Body of pancreas (tissue), 4 donors: ENCODE results near the gene CLBA1. TPM values are rescaled to one million over a fixed set of nuclear protein-coding genes. Genes with fewer than 3 reads are reported as not detected.

Source experiments
- ATAC-seq: fragments of 150-250 bp; one replicate; pipeline ENCODE4 v1.9.1; 2016
- DNase-seq, 4 donors: peaks; one replicate each; pipeline ENCODE4 v3.0.0-alpha.2; 2019
- H3K27ac ChIP-seq, 4 donors: fragments of 200-600 bp; sonication (generic); 1 replicate in 3 of 4; 2 replicates in 1 of 4; pipeline versions ENCODE4 v1.5.1 to v1.6.1; 2016 to 2019; ENCODE audit warnings: mild to moderate bottlenecking in 1 of 4, mixed read lengths in 1 of 4, moderate library complexity in 1 of 4
- H3K27me3 ChIP-seq, 2 donors: fragments of 200-600 bp; sonication (generic); one replicate each; pipeline ENCODE4 v1.6.0; 2016; ENCODE audit warnings: mild to moderate bottlenecking in 1 of 2
- H3K36me3 ChIP-seq, 2 donors: fragments of 200-600 bp; sonication (generic); replicated peaks in 1 of 2; 2 replicates each; pipeline ENCODE4 v1.5.1; 2016; ENCODE audit warnings: low read depth in 2 of 2; ENCODE audit not compliant: insufficient read depth in 1 of 2
- H3K4me1 ChIP-seq: fragments of 200-600 bp; sonication (generic); one replicate; pipeline ENCODE4 v1.6.0; 2016
- H3K4me3 ChIP-seq, 2 donors: fragments of 200-600 bp; sonication (generic); 1 replicate in 1 of 2; 2 replicates in 1 of 2; pipeline ENCODE4 v1.5.1; 2016 to 2019
- H3K9me3 ChIP-seq, 3 donors: fragments of 200-600 bp; sonication (generic); 1 replicate in 2 of 3; 2 replicates in 1 of 3; pipeline ENCODE4 v1.5.1; 2016
- POLR2A ChIP-seq, 3 donors: fragments of 450-650 bp; IDR thresholded peaks; one replicate each; pipeline ENCODE4 v1.6.1; 2016; ENCODE audit warnings: antibody characterized with exemption in 3 of 3, mild to moderate bottlenecking in 2 of 3
- WGBS, 2 donors: methylation state at CpG; one replicate each; pipeline ENCODE4 v1.1.5; 2017; 5-methylcytosine and 5-hydroxymethylcytosine counted together
- intact Hi-C: fragments of 100-400 bp; cut with DNase I; formaldehyde crosslinking; loops from one replicate; pipeline ENCODE4 v1.15.1; 2023
- total RNA-seq, 2 donors: library from RNA; depleted of rRNA; stranded (reverse); fragments of >200 nt; gene quantifications; one replicate each; pipeline ENCODE4 v1.1.0, GENCODE V29; 2016
- TF ChIP-seq, protein P1 (sequence below), 7 experiments: fragments of 450-650 bp in 4 of 7; fragments of 200-600 bp in 3 of 7; sonication (generic) in 3 of 7; IDR thresholded peaks; one replicate each; pipeline ENCODE4 v1.5.1; 2016 to 2019; ENCODE audit warnings: antibody characterized with exemption in 7 of 7

The CLBA1 gene
- total RNA-seq, 2 donors from 2014 or later, result 8.6 to 21.1 TPM

DNA sequence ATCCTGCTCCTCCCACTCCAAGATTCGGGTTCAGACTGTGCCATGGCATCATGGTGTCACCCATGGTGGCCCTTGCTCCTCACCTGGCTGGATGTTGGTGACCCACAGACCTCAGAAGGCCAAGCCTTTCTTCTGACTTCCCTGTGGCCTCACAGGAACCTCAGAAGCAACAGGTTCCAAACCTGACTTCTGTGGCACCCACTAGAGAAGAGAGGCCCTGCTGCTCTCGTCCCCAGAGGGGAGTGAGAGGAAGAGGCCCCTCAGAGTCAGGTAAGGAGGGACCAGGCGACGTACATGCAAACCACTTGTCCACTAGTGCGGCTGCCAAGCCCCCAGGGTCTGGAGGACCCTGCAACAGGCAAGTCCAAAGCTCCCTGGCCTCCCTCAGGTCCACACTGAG lies 10.4 kb downstream of the CLBA1 start:
- intact Hi-C loops, result no loop called here
- Histone ChIP-seq H3K27ac (no peak overlapping the region), H3K4me1 (no peaks in the 10 kb centered on the region), H3K4me3 (no peak overlapping the region), H3K36me3 (peaks cover 0 to 5% of the 10 kb centered on the region in 2 donors), H3K27me3 (no peaks in the 10 kb centered on the region), H3K9me3 (no peaks in the 10 kb centered on the region)
- TF ChIP-seq, protein P1, sequence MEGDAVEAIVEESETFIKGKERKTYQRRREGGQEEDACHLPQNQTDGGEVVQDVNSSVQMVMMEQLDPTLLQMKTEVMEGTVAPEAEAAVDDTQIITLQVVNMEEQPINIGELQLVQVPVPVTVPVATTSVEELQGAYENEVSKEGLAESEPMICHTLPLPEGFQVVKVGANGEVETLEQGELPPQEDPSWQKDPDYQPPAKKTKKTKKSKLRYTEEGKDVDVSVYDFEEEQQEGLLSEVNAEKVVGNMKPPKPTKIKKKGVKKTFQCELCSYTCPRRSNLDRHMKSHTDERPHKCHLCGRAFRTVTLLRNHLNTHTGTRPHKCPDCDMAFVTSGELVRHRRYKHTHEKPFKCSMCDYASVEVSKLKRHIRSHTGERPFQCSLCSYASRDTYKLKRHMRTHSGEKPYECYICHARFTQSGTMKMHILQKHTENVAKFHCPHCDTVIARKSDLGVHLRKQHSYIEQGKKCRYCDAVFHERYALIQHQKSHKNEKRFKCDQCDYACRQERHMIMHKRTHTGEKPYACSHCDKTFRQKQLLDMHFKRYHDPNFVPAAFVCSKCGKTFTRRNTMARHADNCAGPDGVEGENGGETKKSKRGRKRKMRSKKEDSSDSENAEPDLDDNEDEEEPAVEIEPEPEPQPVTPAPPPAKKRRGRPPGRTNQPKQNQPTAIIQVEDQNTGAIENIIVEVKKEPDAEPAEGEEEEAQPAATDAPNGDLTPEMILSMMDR (IDR thresholded peaks at IDR 0.05), result no peak
- TF ChIP-seq POLR2A (IDR thresholded peaks at IDR 0.05), result no peak
- ATAC-seq (no peak), DNase-seq (no peak)
- 87 to 92% methylated on average over 5 of the region's 5 CpGs for WGBS, 2 donors

DNA sequence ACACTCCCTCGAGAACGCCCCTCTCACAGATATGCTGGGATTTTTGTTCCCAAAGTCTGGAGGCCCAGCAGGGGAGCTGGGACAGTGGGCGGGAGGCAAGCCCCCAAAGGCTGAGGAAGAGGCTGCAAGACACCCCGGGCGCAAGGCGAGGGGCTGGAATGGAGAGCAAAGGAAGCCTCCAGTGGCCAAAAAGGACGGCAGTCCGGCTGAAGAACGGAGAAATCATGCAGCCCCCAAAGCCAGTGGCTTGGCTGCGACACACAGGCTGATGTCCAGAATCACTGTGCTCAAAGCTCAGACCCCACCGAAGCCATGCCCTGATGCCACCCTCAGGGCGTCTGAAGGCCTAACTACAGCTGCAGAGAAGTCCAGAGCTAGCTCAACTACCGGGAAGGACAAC lies 10.9 kb downstream of the CLBA1 start:
- DNase-seq (no peak), ATAC-seq (no peak)
- Histone ChIP-seq H3K27me3 (no peaks in the 10 kb centered on the region), H3K4me1 (no peaks in the 10 kb centered on the region), H3K27ac (no peak overlapping the region), H3K9me3 (no peaks in the 10 kb centered on the region), H3K36me3 (peaks cover 0 to 5% of the 10 kb centered on the region in 2 donors), H3K4me3 (no peak overlapping the region)
- intact Hi-C loops, result no loop called here
- 93 to 95% methylated on average over 9 to 13 of the region's 13 CpGs for WGBS, 2 donors
- TF ChIP-seq, protein P1 (IDR thresholded peaks at IDR 0.05), result no peak
- no peak for TF ChIP-seq POLR2A (IDR thresholded peaks at IDR 0.05)

DNA sequence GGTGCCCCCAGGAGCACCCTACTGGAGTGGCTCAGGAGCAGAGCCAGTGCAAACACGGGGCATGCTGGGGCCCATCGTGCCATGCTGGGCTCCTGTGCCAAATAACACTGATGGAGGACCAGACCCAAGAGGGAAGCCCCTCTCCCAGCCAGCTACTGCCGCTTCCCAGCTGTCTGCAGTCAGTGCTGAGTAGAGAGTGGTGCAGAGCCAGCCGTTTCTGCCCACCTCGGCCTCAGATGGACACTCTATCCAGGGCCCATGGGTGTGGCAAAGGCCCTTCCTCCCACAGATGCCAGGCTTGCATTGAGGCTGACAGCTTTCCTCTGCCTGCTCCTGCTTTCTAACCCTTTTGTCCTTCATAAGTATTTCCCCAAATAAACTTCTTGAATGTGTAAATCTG lies 13.2 kb downstream of the CLBA1 start:
- H3K4me1 ChIP-seq, result no peaks in the 10 kb centered on the region

DNA sequence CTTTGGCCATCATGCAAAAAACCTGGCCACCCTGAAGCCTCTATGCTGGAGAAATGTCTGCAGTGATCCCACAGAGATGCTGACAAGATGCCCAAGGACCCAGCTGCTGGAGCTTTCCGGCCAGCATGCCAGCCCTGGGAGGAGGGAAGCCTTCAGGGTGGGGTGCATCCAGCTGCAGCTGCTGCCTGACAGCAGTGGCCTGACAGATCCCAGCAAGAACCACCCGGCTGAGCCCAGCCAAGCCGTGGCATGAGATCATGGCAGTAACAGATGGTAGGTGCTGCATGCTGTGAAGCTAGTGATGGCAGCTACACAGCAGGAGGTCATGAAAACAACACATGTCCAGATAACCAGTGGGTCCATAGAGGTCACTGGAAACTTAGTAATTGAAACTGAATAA lies 13.8 kb downstream of the CLBA1 start:
- TF ChIP-seq POLR2A (IDR thresholded peaks at IDR 0.05), result no peak
- TF ChIP-seq, protein P1 (IDR thresholded peaks at IDR 0.05), result no peak
- DNase-seq (no peak), ATAC-seq (no peak)
- Histone ChIP-seq H3K36me3 (peaks cover 0 to 2% of the 10 kb centered on the region in 2 donors), H3K4me3 (no peak overlapping the region), H3K27me3 (no peaks in the 10 kb centered on the region), H3K27ac (no peak overlapping the region), H3K9me3 (no peaks in the 10 kb centered on the region), H3K4me1 (no peaks in the 10 kb centered on the region)
- intact Hi-C loops, result no loop called here
- whole genome bisulfite sequencing, 2 donors, result 91 to 93% methylated on average over 3 of the region's 3 CpGs

More for the DNA sequence above, 13.2 kb downstream of the CLBA1 start:
- intact Hi-C loops, result no loop called here
- TF ChIP-seq, protein P1 (IDR thresholded peaks at IDR 0.05), result no peak
- no peak for TF ChIP-seq POLR2A (IDR thresholded peaks at IDR 0.05)
- H3K36me3 ChIP-seq, result peaks cover 0 to 5% of the 10 kb centered on the region in 2 donors
- no peak overlapping the region for H3K27ac ChIP-seq
- H3K27me3 ChIP-seq, result no peaks in the 10 kb centered on the region
- H3K9me3 ChIP-seq, result no peaks in the 10 kb centered on the region
- ATAC-seq (no peak), DNase-seq (no peak)
- WGBS, 2 donors, result 92 to 100% methylated on average over 2 to 5 of the region's 5 CpGs
- no peak overlapping the region for H3K4me3 ChIP-seq

DNA sequence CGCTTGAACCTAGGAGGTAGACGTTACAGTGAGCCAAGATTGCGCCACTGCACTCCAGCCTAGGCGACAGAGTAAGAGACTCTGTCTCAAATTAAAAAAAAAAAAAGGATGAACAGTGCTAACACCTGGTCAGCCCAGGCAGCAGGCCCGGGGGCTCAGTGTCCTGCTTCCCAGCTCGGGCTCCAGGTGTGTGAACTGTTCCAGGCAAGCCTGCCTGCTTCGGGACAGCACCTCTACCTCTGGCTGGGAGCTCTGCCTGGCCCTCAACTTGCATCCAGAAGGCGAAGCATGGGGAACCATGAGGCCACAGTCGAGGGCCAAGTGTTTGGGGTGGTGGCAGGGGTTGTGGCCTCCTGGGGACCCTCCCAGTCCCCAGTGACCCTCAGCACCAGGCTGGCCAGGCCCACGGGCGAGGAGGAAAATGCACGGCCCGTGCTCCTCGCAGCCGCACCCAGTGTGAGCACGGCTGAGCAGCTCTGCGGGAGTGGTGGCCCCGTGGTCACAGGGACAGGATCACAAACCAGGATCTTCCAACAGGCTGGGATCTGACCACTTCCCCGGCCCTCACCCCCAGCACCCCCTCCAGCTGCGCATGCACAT lies 19.8 kb downstream of the CLBA1 start:
- Histone ChIP-seq H3K27me3 (no peaks in the 10 kb centered on the region), H3K9me3 (no peaks in the 10 kb centered on the region), H3K36me3 (no peaks in the 10 kb centered on the region), H3K4me1 (no peaks in the 10 kb centered on the region), H3K27ac (no peak overlapping the region), H3K4me3 (no peak overlapping the region)
- intact Hi-C loops, result no loop called here
- no peak for DNase-seq
- no peak for ATAC-seq
- 85 to 91% methylated on average over 6 to 19 of the region's 20 CpGs for WGBS, 2 donors
- TF ChIP-seq, protein P1 (IDR thresholded peaks at IDR 0.05), result no peak
- TF ChIP-seq POLR2A (IDR thresholded peaks at IDR 0.05), result no peak
